Activated CD4-positive, alpha-beta memory T cell treated with anti-CD3 and anti-CD28 coated beads for 36 hours (primary cell): ENCODE measurements around the gene ASH1L. TPM values are rescaled to one million over a fixed set of nuclear protein-coding genes. Genes with fewer than 3 reads are reported as not detected.
A peak's percentile ranks its signal among the peaks of the same experiment; 100 is the strongest.
"Not testable (repeated sequence)": the region's sequence is repeated elsewhere in the genome, so short reads cannot be mapped to it uniquely, and the experiment has no call there.

Experiments
- CTCF ChIA-PET: fragments of 350-600 bp; sonication (Branson Sonifier 250); formaldehyde crosslinking; loops from one replicate; lab custom pipeline; 2021; ENCODE audit warnings: antibody characterized with exemption, inconsistent platforms; lab: Charles Lee
- POLR2A ChIA-PET: fragments of 350-600 bp; sonication (Branson Sonifier 250); formaldehyde crosslinking; loops from one replicate; lab custom pipeline; 2021; ENCODE audit warnings: antibody characterized with exemption; lab: Charles Lee
- DNase-seq: peaks from one replicate; pipeline ENCODE4 v3.0.0-alpha.2; 2020
- H3K27ac Mint-ChIP-seq: one replicate; pipeline ENCODE4 v1.8.0; 2021; ENCODE audit warnings: mixed read lengths
- H3K27me3 Mint-ChIP-seq: one replicate; pipeline ENCODE4 v1.8.0; 2021; ENCODE audit warnings: mixed read lengths
- H3K36me3 Mint-ChIP-seq: one replicate; pipeline ENCODE4 v1.8.0; 2021; ENCODE audit warnings: mixed read lengths
- H3K4me1 Mint-ChIP-seq: one replicate; pipeline ENCODE4 v1.8.0; 2021; ENCODE audit warnings: low read depth, mixed read lengths
- H3K4me3 Mint-ChIP-seq: one replicate; pipeline ENCODE4 v1.8.0; 2021; ENCODE audit warnings: mild to moderate bottlenecking, mixed read lengths
- H3K9me3 Mint-ChIP-seq: one replicate; pipeline ENCODE4 v1.8.0; 2021; ENCODE audit warnings: mixed read lengths
- intact Hi-C: fragments of 100-400 bp; cut with micrococcal nuclease; formaldehyde crosslinking; loops from one replicate; pipeline ENCODE4 v1.15.1; 2023
- total RNA-seq, 2 experiments: library from RNA; stranded (reverse); gene quantifications; one replicate each; pipeline ENCODE4 v1.2.3, GENCODE V29; 2021

ASH1L gene
- total RNA-seq, 2 experiments from 2014 or later: 28.8 to 29.6 TPM

- intact Hi-C loops: loop anchor here (10.0 kb wide), 1 partner anchor 51 kb away; the partner anchor contains the start of gene ASH1L
- no peak for DNase-seq
- Mint-ChIP-seq H3K4me1 (peaks cover 49% of the 10 kb centered on the region), H3K4me3 (no peak overlapping the region), H3K27me3 (no peaks in the 10 kb centered on the region), H3K27ac (no peak overlapping the region), H3K36me3 (peaks cover 4% of the 10 kb centered on the region), H3K9me3 (no peaks in the 10 kb centered on the region)
- ChIA-PET CTCF (no interaction called here), POLR2A (no interaction called here)
Measured at GRCh38 chr1:155513300-155513916, 49.2 kb downstream of the ASH1L start.

GRCh38 chr1:155511385-155511784, 51.2 kb downstream of the ASH1L start:
- H3K9me3 Mint-ChIP-seq, CTCF ChIA-PET: not testable (repeated sequence)
- intact Hi-C loops: loop anchor here (10.0 kb wide), 1 partner anchor 53 kb away; the partner anchor contains the start of gene ASH1L

GRCh38 chr1:155509064-155509463, 53.5 kb downstream of the ASH1L start:
- POLR2A ChIA-PET: no interaction called here
- no peak for DNase-seq
- H3K4me3 Mint-ChIP-seq: no peak overlapping the region
- H3K4me1 Mint-ChIP-seq: peaks cover 31% of the 10 kb centered on the region
- H3K9me3 Mint-ChIP-seq: no peaks in the 10 kb centered on the region
- no peaks in the 10 kb centered on the region for H3K27me3 Mint-ChIP-seq
- intact Hi-C loops: no loop called here
- CTCF ChIA-PET: no interaction called here
- no peak overlapping the region for H3K27ac Mint-ChIP-seq
- peaks cover 2% of the 10 kb centered on the region for H3K36me3 Mint-ChIP-seq

More at GRCh38 chr1:155511385-155511784, 51.2 kb downstream of the ASH1L start:
- H3K36me3 Mint-ChIP-seq, H3K27ac Mint-ChIP-seq, DNase-seq, H3K4me3 Mint-ChIP-seq, POLR2A ChIA-PET, H3K27me3 Mint-ChIP-seq: not testable (repeated sequence)
- peaks cover 42% of the 10 kb centered on the region for H3K4me1 Mint-ChIP-seq

- intact Hi-C loops: no loop called here
- ChIA-PET POLR2A (no interaction called here), CTCF (no interaction called here)
- peak overlapping the region; percentile 2 for H3K27ac Mint-ChIP-seq
- no peaks in the 10 kb centered on the region for H3K27me3 Mint-ChIP-seq
- H3K9me3 Mint-ChIP-seq: no peaks in the 10 kb centered on the region
- H3K36me3 Mint-ChIP-seq: no peaks in the 10 kb centered on the region
- H3K4me3 Mint-ChIP-seq: no peak overlapping the region
- no peak for DNase-seq
- peaks cover 24% of the 10 kb centered on the region for H3K4me1 Mint-ChIP-seq
Measured at GRCh38 chr1:155507945-155508344, 54.7 kb downstream of the ASH1L start.

- peaks cover 19% of the 10 kb centered on the region for H3K4me1 Mint-ChIP-seq
- intact Hi-C loops, DNase-seq, H3K27me3 Mint-ChIP-seq, CTCF ChIA-PET, H3K27ac Mint-ChIP-seq, H3K36me3 Mint-ChIP-seq, POLR2A ChIA-PET, H3K4me3 Mint-ChIP-seq, H3K9me3 Mint-ChIP-seq: not testable (repeated sequence)
Measured at GRCh38 chr1:155505963-155506362, 56.6 kb downstream of the ASH1L start.

- H3K27ac Mint-ChIP-seq: no peak overlapping the region
- H3K36me3 Mint-ChIP-seq: no peaks in the 10 kb centered on the region
- no peak overlapping the region for H3K4me3 Mint-ChIP-seq
- no peaks in the 10 kb centered on the region for H3K9me3 Mint-ChIP-seq
- ChIA-PET CTCF (interaction anchor here (0.7 to 2.0 kb wide), 7 partner anchors 9 to 253 kb away, joined by 3 to 6 read pairs (median 3); no protein-coding TSS in a partner anchor), POLR2A (no interaction called here)
- H3K27me3 Mint-ChIP-seq: no peaks in the 10 kb centered on the region
- intact Hi-C loops: no loop called here
- DNase-seq: no peak
- H3K4me1 Mint-ChIP-seq: peaks cover 34% of the 10 kb centered on the region
Measured at GRCh38 chr1:155504207-155504606, 58.4 kb downstream of the ASH1L start.

- intact Hi-C loops: no loop called here
- H3K36me3 Mint-ChIP-seq: peaks cover 2% of the 10 kb centered on the region
- H3K4me3 Mint-ChIP-seq: no peak overlapping the region
- ChIA-PET CTCF (interaction anchor here (0.6 to 1.0 kb wide), 3 partner anchors 10 to 242 kb away, joined by 3 to 5 read pairs (median 3); no protein-coding TSS in a partner anchor), POLR2A (no interaction called here)
- no peaks in the 10 kb centered on the region for H3K27me3 Mint-ChIP-seq
- no peaks in the 10 kb centered on the region for H3K9me3 Mint-ChIP-seq
- H3K27ac Mint-ChIP-seq: peak overlapping the region; percentile 18
- DNase-seq: no peak
- H3K4me1 Mint-ChIP-seq: peaks cover 31% of the 10 kb centered on the region
Measured at GRCh38 chr1:155499953-155500639, 62.5 kb downstream of the ASH1L start.

GRCh38 chr1:155499263-155499662, 63.3 kb downstream of the ASH1L start:
- no peaks in the 10 kb centered on the region for H3K9me3 Mint-ChIP-seq
- DNase-seq: no peak
- peak overlapping the region; percentile 30 for H3K27ac Mint-ChIP-seq
- peaks cover 2% of the 10 kb centered on the region for H3K36me3 Mint-ChIP-seq
- H3K4me1 Mint-ChIP-seq: peaks cover 34% of the 10 kb centered on the region
- no peak overlapping the region for H3K4me3 Mint-ChIP-seq
- CTCF ChIA-PET: interaction anchor here (0.6 to 1.0 kb wide), 3 partner anchors 10 to 242 kb away, joined by 3 to 5 read pairs (median 3); no protein-coding TSS in a partner anchor
- no peaks in the 10 kb centered on the region for H3K27me3 Mint-ChIP-seq
- POLR2A ChIA-PET: no interaction called here
- intact Hi-C loops: no loop called here

- CTCF ChIA-PET, H3K9me3 Mint-ChIP-seq, H3K27ac Mint-ChIP-seq, H3K4me3 Mint-ChIP-seq, DNase-seq, H3K27me3 Mint-ChIP-seq, POLR2A ChIA-PET, intact Hi-C loops, H3K36me3 Mint-ChIP-seq: not testable (repeated sequence)
- peaks cover 21% of the 10 kb centered on the region for H3K4me1 Mint-ChIP-seq
Measured at GRCh38 chr1:155493595-155493994, 69.0 kb downstream of the ASH1L start.

GRCh38 chr1:155488419-155488818, 74.2 kb downstream of the ASH1L start:
- H3K27ac Mint-ChIP-seq, intact Hi-C loops, H3K9me3 Mint-ChIP-seq, H3K36me3 Mint-ChIP-seq, CTCF ChIA-PET, DNase-seq, H3K4me3 Mint-ChIP-seq, H3K4me1 Mint-ChIP-seq, POLR2A ChIA-PET, H3K27me3 Mint-ChIP-seq: not testable (repeated sequence)

GRCh38 chr1:155487541-155487940, 75.1 kb downstream of the ASH1L start:
- Mint-ChIP-seq H3K27me3 (no peaks in the 10 kb centered on the region), H3K4me1 (peaks cover 7% of the 10 kb centered on the region), H3K27ac (no peak overlapping the region), H3K9me3 (no peaks in the 10 kb centered on the region), H3K36me3 (peaks cover 4% of the 10 kb centered on the region), H3K4me3 (no peak overlapping the region)
- no peak for DNase-seq
- ChIA-PET POLR2A (no interaction called here), CTCF (interaction anchor here (0.7 kb wide), 1 partner anchor 223 kb away, joined by 4 read pairs; no protein-coding TSS in a partner anchor)
- intact Hi-C loops: no loop called here

GRCh38 chr1:155486952-155487351, 75.7 kb downstream of the ASH1L start:
- DNase-seq, H3K4me1 Mint-ChIP-seq, H3K27me3 Mint-ChIP-seq, H3K36me3 Mint-ChIP-seq, CTCF ChIA-PET, POLR2A ChIA-PET, intact Hi-C loops, H3K27ac Mint-ChIP-seq, H3K4me3 Mint-ChIP-seq, H3K9me3 Mint-ChIP-seq: not testable (repeated sequence)
